Measurements from ENCODE around the gene HIVEP3. TPM values are rescaled to one million over a fixed set of nuclear protein-coding genes. Genes with fewer than 3 reads are reported as not detected.

The HIVEP3 gene
- total RNA-seq, 1 experiment from 2014 or later = 1.4 TPM

DNA sequence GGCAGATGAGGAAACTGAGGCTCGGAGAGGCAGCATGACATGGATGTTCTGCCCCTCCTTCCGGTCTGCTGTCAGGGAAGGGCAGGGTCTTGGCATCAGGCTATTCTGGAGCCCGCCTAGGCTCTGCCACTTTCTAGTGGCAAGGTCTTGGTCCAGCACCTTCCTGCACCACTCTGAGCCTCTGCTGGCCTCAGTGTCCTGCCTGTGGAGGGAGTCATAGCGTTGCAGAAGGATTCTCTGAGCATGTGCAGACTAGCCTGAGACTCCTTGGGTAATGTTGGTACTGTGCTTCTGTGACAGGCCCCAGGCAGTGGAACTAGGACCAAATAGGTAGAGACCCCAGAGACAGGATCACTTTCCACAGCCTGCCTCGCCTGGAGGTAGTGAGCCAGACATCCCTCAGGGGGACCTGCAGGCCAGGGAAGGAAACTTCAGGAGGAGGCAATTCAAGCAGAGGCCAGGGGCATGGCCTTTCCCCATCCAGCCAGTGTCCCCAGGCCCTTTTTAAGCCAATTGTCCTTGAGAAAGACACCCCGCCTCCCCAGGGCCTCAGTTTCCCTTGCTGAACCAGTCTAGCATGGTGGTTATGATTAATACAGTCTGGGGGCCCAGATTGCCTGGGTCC, 444.9 kb downstream of the HIVEP3 start:
- Histone ChIP-seq H3K4ac (ENCODE audit: low read depth, low read length) (no peak overlapping the region), H3K27ac (ENCODE audit: insufficient read length, low read depth, low read length) (no peak overlapping the region), H4K8ac (replicated peaks; ENCODE audit: insufficient read length, low read depth, low read length) (no peak overlapping the region), H2BK20ac (ENCODE audit: low read depth, low read length, poor library complexity, severe bottlenecking) (no peak overlapping the region), H2BK12ac (ENCODE audit: insufficient read length, low read depth, low read length) (no peak overlapping the region), H2BK5ac (ENCODE audit: insufficient read length, low read length) (no peak overlapping the region), H2AK5ac (ENCODE audit: insufficient read length, low read length) (no peak overlapping the region), H4K20me1 (ENCODE audit: control insufficient read depth, insufficient read depth, insufficient read length) (no peaks in the 10 kb centered on the region), H2AFZ (ENCODE audit: low read length) (no peak overlapping the region), H3K79me1 (ENCODE audit: insufficient read depth, low read depth, low read length, poor library complexity, severe bottlenecking) (no peaks in the 10 kb centered on the region), H3K4me2 (ENCODE audit: insufficient read depth, insufficient read length, low read length) (no peak overlapping the region), H3K9ac (ENCODE audit: extremely low read depth, insufficient read length, low read length) (no peak overlapping the region), H3K23ac (ENCODE audit: insufficient read length, low read depth, low read length) (no peak overlapping the region), H3K27me3 (ENCODE audit: insufficient read depth, low read length) (no peaks in the 10 kb centered on the region), H3T11ph (ENCODE audit: low read length) (no peak overlapping the region), H4K91ac (ENCODE audit: insufficient read length, low read depth, low read length) (no peak overlapping the region), H2BK120ac (ENCODE audit: low read depth, low read length, poor library complexity, severe bottlenecking) (no peak overlapping the region), H2BK15ac (ENCODE audit: low read depth, low read length) (no peak overlapping the region), H3K23me2 (ENCODE audit: insufficient read length, low read depth, low read length, poor library complexity, severe bottlenecking) (no peaks in the 10 kb centered on the region), H3K4me1 (ENCODE audit: insufficient read depth, low read length) (no peaks in the 10 kb centered on the region), H4K5ac (ENCODE audit: insufficient read length, low read depth, low read length) (no peak overlapping the region), H3K9me3 (ENCODE audit: control insufficient read depth, low read depth, low read length) (no peaks in the 10 kb centered on the region), H3K56ac (ENCODE audit: insufficient read length, low read depth, low read length) (no peak overlapping the region), H3K18ac (ENCODE audit: insufficient read length, low read depth, low read length) (no peak overlapping the region), H3K14ac (ENCODE audit: insufficient read depth, low read length) (no peak overlapping the region), H3K79me2 (ENCODE audit: insufficient read depth, low read length) (no peaks in the 10 kb centered on the region)
- no peaks in the 10 kb centered on the region for H3K36me3 Mint-ChIP-seq (ENCODE audit: insufficient read depth in 1 of 3, low read depth in 3 of 3)
- no CpG with 5 or more reads among the region's 6 CpGs for WGBS (ENCODE audit: extremely low coverage, insufficient read length, low lambda C conversion rate)
- H3K9me3 Mint-ChIP-seq = no peaks in the 10 kb centered on the region
- no peak for DNase-seq
- H3K27ac Mint-ChIP-seq = no peak overlapping the region
- H3K4me1 Mint-ChIP-seq = peaks cover 19 to 22% of the 10 kb centered on the region in 2 experiments
- TF ChIP-seq, protein P1, sequence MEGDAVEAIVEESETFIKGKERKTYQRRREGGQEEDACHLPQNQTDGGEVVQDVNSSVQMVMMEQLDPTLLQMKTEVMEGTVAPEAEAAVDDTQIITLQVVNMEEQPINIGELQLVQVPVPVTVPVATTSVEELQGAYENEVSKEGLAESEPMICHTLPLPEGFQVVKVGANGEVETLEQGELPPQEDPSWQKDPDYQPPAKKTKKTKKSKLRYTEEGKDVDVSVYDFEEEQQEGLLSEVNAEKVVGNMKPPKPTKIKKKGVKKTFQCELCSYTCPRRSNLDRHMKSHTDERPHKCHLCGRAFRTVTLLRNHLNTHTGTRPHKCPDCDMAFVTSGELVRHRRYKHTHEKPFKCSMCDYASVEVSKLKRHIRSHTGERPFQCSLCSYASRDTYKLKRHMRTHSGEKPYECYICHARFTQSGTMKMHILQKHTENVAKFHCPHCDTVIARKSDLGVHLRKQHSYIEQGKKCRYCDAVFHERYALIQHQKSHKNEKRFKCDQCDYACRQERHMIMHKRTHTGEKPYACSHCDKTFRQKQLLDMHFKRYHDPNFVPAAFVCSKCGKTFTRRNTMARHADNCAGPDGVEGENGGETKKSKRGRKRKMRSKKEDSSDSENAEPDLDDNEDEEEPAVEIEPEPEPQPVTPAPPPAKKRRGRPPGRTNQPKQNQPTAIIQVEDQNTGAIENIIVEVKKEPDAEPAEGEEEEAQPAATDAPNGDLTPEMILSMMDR (conservative IDR thresholded peaks at IDR 0.05) = no peak
- no peak overlapping the region for H3K4me3 Mint-ChIP-seq
- H3K27me3 Mint-ChIP-seq (ENCODE audit: low read depth) = peaks cover 1% of the 10 kb centered on the region; the same call in 1 of the 2 replicates

Measured in H9 (cell line).